ENCODE measurements around the gene MANEA.
"Not testable (repeated sequence)": the region's sequence is repeated elsewhere in the genome, so short reads cannot be mapped to it uniquely, and the experiment has no call there.

Gene MANEA, protein sequence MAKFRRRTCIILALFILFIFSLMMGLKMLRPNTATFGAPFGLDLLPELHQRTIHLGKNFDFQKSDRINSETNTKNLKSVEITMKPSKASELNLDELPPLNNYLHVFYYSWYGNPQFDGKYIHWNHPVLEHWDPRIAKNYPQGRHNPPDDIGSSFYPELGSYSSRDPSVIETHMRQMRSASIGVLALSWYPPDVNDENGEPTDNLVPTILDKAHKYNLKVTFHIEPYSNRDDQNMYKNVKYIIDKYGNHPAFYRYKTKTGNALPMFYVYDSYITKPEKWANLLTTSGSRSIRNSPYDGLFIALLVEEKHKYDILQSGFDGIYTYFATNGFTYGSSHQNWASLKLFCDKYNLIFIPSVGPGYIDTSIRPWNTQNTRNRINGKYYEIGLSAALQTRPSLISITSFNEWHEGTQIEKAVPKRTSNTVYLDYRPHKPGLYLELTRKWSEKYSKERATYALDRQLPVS

GRCh38 chr6:95577304-95578105, at the start of gene MANEA:
Gene MANEA, plus strand, starts transcription at chr6:95577535. Its CDS starts 8,905 bp downstream, at chr6:95586440.
- FAIRE-seq: peak; percentile 69
- DNase-seq (ENCODE audit: extremely low spot score, insufficient read length, low read depth): peak; percentile 55

DNA sequence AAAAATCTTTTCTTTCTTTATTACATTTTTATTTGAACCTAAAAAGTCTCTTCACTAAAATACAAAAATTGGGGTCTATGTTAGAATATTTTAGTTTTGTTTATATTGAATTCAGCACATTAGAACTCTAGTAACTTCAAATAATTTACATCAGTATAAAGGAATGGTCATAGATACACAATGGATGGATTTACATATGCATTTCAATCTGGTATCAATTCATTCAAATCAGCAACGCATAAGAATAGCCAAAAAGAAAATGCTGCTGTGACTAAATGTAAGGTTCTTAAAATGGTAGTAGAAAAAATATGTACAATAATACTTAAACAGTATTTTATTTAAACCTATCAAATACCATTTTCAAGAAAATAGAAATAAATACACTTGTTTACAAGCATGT, 47.6 kb upstream of the MANEA start:
- FAIRE-seq (no peak), DNase-seq (ENCODE audit: extremely low spot score, insufficient read length, low read depth) (no peak)

GRCh38 chr6:95530176-95530819, 47.0 kb upstream of the MANEA start:
- DNase-seq (ENCODE audit: extremely low spot score, insufficient read length, low read depth) (no peak), FAIRE-seq (no peak)

GRCh38 chr6:95543798-95544197, 33.5 kb upstream of the MANEA start:
- FAIRE-seq (no peak), DNase-seq (ENCODE audit: extremely low spot score, insufficient read length, low read depth) (no peak)

- FAIRE-seq (no peak), DNase-seq (ENCODE audit: extremely low spot score, insufficient read length, low read depth) (no peak)
Measured at GRCh38 chr6:95544517-95545225, 32.7 kb upstream of the MANEA start.

- no peak for DNase-seq (ENCODE audit: extremely low spot score, insufficient read length, low read depth)
Measured at GRCh38 chr6:95545226-95545625, 32.1 kb upstream of the MANEA start.

GRCh38 chr6:95545686-95546085, 31.6 kb upstream of the MANEA start:
- no peak for DNase-seq (ENCODE audit: extremely low spot score, insufficient read length, low read depth)
- FAIRE-seq: no peak

More at GRCh38 chr6:95545226-95545625, 32.1 kb upstream of the MANEA start:
- FAIRE-seq: no peak

- DNase-seq (ENCODE audit: extremely low spot score, insufficient read length, low read depth): no peak
Measured at GRCh38 chr6:95546148-95546547, 31.2 kb upstream of the MANEA start.

DNA sequence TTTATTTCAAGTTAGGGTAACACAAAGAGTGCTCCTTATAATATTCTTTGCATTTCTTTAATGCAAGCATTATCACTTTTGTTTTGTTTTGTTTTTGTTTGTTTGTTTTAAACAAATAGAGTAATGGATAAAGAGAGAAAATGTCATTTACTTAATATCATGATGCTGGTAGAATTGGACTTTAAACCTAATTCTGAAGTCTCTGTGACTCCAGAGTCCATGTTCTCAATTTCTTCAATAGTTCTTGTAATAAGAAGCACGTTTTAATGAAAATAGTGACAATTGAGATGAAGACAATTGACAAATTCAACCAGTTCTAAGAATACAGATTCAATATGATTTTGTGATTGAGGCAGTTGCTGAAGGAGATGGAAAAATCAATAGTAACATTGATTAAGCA, 30.3 kb upstream of the MANEA start:
- no peak for DNase-seq (ENCODE audit: extremely low spot score, insufficient read length, low read depth)

More at GRCh38 chr6:95546148-95546547, 31.2 kb upstream of the MANEA start:
- no peak for FAIRE-seq

GRCh38 chr6:95548188-95548786, 29.0 kb upstream of the MANEA start:
- no peak for FAIRE-seq
- no peak for DNase-seq (ENCODE audit: extremely low spot score, insufficient read length, low read depth)

More for the DNA sequence above, 30.3 kb upstream of the MANEA start:
- FAIRE-seq: no peak

- no peak for DNase-seq (ENCODE audit: extremely low spot score, insufficient read length, low read depth)
- FAIRE-seq: no peak
Measured at GRCh38 chr6:95551678-95552324, 25.5 kb upstream of the MANEA start.

DNA sequence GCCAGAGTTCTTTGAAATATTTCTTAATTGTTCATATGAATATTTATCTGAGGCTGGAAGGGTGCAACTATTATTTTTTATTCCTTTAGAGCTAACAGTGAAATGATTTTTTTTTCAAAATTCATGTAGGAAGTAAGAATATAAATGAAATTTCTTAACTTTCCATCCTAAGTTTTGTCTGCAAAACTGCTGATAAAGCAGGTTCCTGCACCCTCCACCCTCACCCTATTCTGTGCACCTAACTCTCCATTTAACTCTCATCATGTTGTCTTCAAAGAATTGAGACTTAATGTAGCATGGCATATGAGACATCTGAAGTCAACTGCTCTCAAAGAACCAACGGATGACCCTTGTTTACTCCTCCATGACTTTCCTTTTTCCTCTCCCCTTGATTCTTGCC, 23.5 kb upstream of the MANEA start:
- FAIRE-seq (no peak), DNase-seq (ENCODE audit: extremely low spot score, insufficient read length, low read depth) (no peak)

DNA sequence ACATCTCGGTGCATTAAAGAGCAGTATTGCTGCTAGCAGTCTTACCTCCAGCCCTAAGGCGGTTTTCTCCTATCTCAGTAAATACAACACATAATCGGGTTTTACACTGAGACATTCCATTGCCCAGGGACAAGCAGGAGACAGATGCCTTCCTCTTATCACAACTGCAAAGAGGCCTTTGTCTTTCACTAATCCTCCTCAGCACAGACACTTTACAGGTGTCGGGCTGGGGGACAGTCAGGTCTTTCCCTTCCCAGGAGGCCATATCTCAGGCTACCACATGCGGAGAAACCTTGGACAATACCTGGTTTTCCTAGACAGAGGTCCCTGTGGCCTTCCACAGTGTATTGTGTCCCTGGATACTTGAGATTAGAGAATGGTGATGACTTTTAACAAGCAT, 16.4 kb upstream of the MANEA start:
- DNase-seq (ENCODE audit: extremely low spot score, insufficient read length, low read depth); FAIRE-seq: not testable (repeated sequence)

DNA sequence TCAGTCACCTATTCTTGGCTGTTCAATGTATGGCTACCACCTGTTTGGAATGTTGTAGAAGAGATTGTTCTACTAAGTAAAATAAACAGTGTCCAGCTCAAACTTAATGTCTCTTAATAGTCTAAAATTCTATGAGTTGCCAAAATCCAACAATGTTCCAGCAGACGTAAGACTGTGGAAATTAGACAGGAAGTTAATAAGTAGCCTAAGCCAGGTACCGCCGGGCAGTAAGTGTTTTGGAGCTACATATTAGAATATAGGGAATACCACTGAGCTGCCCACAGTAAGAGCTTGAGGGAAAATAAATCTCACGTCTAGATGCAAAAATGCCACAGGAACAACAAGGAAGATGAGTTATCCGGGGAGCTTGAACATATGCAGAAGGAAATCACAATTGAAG, 7.8 kb upstream of the MANEA start:
- DNase-seq (ENCODE audit: extremely low spot score, insufficient read length, low read depth): no peak
- no peak for FAIRE-seq

DNA sequence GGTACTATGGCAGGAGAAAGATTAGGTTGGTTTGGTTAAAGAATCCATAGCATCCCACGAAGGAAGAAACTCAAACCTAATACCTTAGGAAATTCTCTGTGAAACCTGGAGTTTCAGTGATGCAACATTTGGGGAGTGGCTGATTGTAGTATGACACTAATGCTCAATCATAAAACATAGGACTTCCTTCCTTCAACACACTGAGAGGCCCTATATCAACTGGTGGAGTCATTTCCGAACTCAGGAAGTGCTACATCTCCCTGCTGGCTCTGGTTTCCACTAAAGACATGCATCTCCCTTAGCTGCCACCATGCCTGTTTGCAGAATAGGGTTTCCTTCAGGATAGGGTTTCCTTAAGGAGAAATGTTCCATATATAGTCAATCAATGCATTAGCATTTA, 5.2 kb upstream of the MANEA start:
- FAIRE-seq: peak; percentile 33
- DNase-seq (ENCODE audit: extremely low spot score, insufficient read length, low read depth): no peak

DNA sequence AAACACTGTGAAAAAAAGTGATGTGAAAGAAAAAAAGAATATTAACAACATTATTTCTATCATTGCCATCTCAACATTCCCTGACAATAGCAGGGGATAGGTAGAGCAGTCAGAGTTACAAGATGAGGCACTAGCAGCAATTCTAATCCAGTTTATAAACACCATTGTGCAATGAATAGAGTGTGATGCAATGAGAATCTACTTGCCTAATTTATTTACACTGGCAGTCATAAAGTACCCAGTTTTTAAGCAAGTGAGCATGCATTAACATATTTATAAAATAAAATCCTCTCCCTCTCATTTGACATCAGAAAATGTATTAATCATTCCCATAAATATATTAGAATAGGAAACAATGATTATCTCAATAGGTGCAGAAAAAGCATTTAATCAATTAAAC, 2.5 kb upstream of the MANEA start:
- FAIRE-seq: no peak
- DNase-seq (ENCODE audit: extremely low spot score, insufficient read length, low read depth): no peak

DNA sequence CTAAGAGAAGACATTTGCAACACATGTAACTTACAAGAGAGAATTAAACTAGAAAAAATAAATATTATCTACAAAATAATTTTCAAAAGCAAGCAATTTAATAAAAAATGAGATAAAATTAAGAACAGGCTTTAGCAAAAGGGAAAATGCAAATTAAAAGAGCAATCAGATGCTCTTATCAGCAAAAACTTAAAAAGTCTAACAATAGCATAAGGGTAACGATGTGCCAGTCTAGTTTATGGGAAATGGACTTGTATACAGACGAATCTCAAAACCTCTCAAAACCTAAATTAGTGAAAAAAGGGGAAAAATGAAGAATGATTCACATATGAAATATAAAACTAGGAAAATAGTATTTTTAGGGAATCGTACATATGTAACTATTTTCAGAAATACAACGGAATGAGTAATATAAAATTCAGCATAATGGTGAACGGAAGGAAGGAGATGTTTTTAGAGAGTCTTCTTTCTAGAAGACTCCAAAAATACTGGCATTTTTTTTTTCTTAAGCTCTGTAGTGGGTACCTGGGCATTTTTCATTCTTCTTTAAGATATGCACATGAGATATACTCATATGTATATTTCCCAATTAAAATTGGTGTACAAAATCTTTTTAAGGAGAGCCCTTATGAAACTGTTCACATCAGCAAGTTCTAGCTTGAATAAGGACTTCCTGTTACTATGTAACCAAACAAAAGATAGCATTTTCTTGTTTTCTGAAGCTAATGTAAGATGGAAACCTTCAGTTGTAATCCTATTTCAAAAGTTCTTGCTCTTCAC, 927 bp upstream of the MANEA start:
- FAIRE-seq (peak; percentile 64), DNase-seq (ENCODE audit: extremely low spot score, insufficient read length, low read depth) (no peak)

DNA sequence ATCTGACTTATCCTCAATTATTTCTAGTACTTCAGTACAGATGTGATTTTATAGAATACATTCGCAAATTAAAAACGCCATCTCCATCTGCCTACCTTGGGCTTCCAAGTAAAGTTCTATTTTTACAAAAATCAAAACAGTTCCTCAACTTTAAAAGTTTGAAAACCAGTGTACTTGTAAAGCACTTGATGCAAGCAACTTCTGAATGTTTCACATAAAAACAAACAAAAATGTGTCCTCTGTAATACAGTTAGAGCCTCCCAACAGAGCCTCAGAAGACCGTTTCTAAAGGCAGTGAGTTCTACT, 384 bp upstream of the MANEA start:
- DNase-seq (ENCODE audit: extremely low spot score, insufficient read length, low read depth): no peak

GRCh38 chr6:95578106-95578410, 723 bp downstream of the MANEA start:
- FAIRE-seq: no peak
- no peak for DNase-seq (ENCODE audit: extremely low spot score, insufficient read length, low read depth)

More for the DNA sequence above, 384 bp upstream of the MANEA start:
- FAIRE-seq: peak; percentile 5
